HG03442 (cell line): ENCODE data around the gene LILRA2.
"Not testable (repeated sequence)": the region's sequence is repeated elsewhere in the genome, so short reads cannot be mapped to it uniquely, and the experiment has no call there.

Experiments used
- ATAC-seq: cut with Tn5 transposase; IDR thresholded peaks from one replicate; pipeline ENCODE4 v1.9.1; 2021; ENCODE audit warnings: mild to moderate bottlenecking, moderate library complexity; ENCODE audit not compliant: unreplicated experiment

Gene LILRA2

DNA sequence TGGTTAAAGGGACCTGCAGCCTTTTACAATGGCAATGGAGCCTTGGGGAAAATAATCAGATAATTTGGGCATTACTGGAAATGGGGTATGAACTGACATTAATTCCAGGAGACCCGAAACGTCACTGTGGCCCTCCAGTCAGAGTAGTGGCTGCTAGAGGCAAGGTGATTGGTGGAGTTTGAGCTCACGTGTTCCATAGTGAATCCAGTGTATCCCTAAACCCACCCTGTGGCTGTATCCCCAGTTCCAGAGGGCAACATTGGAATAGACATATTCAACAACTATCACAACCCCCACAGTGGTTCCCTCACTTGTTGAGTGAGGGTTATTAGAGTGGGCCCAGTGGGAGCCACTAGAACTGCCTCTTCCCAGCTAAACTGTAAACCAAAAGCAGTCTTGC, 3.3 kb upstream of the LILRA2 start:
- no peak for ATAC-seq

- ATAC-seq = not testable (repeated sequence)
These were observed 1.6 kb upstream of the LILRA2 start for GRCh38 chr19:54571715-54572615.

DNA sequence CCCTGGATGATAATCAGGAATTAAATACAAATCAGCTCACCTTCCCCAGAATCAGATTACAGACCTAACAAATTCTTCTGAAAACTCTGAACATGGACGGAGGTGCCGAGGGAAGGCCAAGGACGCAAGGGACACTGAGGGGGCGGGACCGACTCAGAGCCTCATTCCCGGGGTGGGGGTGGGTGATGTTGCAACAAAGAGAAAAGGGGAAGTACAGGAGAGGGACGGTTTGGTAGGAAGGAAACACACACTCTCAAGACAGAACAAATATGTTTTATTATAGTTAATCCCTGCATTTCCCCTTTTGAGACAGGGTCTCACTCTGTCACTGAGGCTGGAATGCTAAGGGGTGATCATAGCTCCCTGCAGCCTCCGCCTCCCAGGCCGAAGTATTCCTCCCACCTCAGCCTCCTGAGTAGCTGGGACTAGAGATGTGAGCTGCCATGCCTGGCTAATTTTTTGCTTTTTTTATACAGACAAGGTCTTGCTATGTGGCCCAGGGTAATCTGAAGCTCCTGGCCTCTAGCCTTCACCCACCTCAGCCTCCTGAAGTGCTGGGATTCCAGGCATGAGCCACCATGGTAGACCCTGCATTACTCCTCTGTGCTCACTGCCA, 786 bp upstream of the LILRA2 start:
- ATAC-seq = no peak

- no peak for ATAC-seq
These were observed 461 bp downstream of the LILRA2 start for GRCh38 chr19:54574051-54574450.

GRCh38 chr19:54574527-54575056, 1.0 kb downstream of the LILRA2 start:
- no peak for ATAC-seq

GRCh38 chr19:54575205-54575604, 1.6 kb downstream of the LILRA2 start:
- ATAC-seq = not testable (repeated sequence)

DNA sequence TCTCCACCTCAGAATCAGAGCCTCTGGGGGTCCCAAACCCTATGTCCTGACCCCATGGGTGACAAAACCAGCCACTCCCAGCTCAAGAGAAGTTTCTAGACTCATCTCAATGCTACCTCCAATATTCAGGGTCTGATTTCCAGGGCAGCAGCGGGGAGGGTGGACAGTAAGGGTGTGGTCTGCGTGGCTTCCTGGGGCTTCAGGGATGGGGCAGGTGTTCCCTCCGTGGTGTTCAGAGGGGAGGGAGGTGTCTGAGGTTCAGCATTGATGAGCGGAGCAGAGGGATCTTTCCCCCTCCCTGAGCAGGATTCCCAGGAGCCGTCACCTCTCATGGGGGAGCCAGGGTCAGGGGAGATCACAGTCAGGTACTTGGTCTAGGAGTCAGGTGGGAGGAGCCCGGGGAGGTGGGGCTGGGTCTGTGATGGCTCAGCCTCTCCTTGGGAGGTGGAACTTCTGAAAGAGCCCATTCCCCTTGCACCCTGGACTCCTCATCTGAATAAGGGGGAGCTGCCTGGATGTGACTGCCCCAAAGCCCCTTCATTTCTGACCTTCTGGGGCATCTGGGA, 2.9 kb downstream of the LILRA2 start:
- no peak for ATAC-seq

- no peak for ATAC-seq
These were observed 3.7 kb downstream of the LILRA2 start for GRCh38 chr19:54577334-54577733.

DNA sequence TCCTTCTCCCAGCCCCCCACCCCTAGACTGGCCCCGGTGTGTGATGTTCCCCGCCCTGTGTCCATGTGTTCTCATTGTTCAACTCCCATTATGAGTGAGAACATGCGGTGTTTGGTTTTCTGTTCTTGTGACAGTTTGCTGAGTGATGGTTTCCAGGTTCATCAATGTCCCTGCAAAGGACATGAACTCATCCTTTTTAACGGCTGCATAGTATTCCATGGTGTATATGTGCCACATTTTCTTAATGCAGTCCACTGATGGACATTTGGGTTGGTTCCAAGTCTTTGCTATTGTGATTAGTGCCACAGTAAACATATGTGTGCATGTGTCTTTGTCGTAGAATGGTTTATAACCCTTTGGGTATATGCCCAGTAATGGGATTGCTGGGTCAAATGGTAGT, 4.7 kb downstream of the LILRA2 start:
- ATAC-seq = not testable (repeated sequence)

GRCh38 chr19:54586397-54586796, 12.8 kb downstream of the LILRA2 start:
- ATAC-seq = no peak

DNA sequence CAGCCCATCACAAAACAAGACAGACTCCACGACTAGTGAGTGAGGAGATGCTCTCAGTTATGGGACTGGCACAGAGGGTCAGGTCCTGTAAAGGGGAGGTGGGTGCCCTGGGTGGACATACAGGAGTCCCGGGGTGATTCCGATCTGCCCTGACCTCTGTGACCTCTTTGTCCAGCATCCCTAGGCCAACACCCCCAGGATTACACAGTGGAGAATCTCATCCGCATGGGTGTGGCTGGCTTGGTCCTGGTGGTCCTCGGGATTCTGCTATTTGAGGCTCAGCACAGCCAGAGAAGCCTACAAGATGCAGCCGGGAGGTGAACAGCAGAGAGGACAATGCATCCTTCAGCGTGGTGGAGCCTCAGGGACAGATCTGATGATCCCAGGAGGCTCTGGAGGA, 13.4 kb downstream of the LILRA2 start:
- ATAC-seq = no peak

DNA sequence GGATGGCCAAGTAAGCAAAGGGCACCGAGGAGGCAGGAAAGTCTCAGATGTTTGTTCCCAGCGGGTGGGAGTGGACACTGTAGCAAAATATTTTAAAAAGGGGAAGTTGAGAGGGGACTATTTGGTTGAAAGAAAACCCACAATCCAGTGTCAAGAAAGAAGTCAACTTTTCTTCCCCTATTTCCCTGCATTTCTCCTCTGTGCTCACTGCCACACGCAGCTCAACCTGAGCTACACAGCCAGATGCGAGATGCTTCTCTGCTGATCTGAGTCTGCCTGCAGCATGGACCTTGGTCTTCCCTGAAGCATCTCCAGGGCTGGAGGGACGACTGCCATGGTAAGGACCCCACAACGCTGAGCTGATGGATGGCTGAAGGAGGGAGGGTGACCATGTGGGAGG, 19.9 kb downstream of the LILRA2 start, which contains the start of gene LILRA1:
Gene LILRA1 (plus strand): TSS at position 188 of the 400 bp plus-strand sequence. CDS start 613 bp downstream, outside the sequence.
- not testable (repeated sequence) for ATAC-seq

GRCh38 chr19:54593931-54594626, 20.5 kb downstream of the LILRA2 start:
- ATAC-seq = not testable (repeated sequence)

GRCh38 chr19:54594737-54595136, 21.1 kb downstream of the LILRA2 start:
- ATAC-seq = no peak

- not testable (repeated sequence) for ATAC-seq
These were observed 22.3 kb downstream of the LILRA2 start for GRCh38 chr19:54595680-54596436.

- ATAC-seq = no peak
These were observed 26.6 kb downstream of the LILRA2 start for GRCh38 chr19:54600212-54600611.

GRCh38 chr19:54606230-54606629, 32.6 kb downstream of the LILRA2 start:
- ATAC-seq = no peak

GRCh38 chr19:54606891-54607784, 33.5 kb downstream of the LILRA2 start:
- ATAC-seq = no peak

GRCh38 chr19:54607785-54608150, 34.2 kb downstream of the LILRA2 start:
- no peak for ATAC-seq
